ENCODE results near the gene CELSR1.

DNA sequence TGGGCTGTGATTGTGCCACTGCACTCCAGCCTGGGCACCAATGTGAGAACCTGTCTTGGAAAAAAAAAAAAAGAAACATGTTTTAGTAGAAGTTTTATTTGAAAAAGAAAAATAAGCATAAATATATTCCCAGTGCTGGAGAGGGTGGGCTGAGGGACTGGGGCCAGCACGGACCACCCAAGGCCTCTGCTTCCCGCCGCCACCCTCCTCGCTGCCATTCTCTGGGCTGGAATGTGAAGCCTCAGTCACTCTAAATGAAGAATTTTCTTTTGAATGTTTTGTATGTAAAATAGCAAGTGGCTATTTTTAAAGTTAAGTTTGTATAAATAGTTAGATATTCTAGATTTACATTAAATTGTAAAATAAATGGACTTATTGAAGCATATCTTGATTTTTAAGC, 207.0 kb downstream of the CELSR1 start:
- TF ChIP-seq ZNF70 (CRISPR knock-in tag; IDR thresholded peaks at IDR 0.05) (no peak), RARB (CRISPR knock-in tag; IDR thresholded peaks at IDR 0.05) (no peak), ZNF8 (CRISPR knock-in tag; IDR thresholded peaks at IDR 0.05) (no peak), OSR1 (CRISPR knock-in tag; IDR thresholded peaks at IDR 0.05) (no peak), ISL1 (CRISPR knock-in tag; IDR thresholded peaks at IDR 0.05) (no peak), ZFP3 (CRISPR knock-in tag; IDR thresholded peaks at IDR 0.05) (no peak), BACH2 (CRISPR knock-in tag; IDR thresholded peaks at IDR 0.05; ENCODE audit: borderline replicate concordance) (no peak)
- TF ChIP-seq, protein P1, sequence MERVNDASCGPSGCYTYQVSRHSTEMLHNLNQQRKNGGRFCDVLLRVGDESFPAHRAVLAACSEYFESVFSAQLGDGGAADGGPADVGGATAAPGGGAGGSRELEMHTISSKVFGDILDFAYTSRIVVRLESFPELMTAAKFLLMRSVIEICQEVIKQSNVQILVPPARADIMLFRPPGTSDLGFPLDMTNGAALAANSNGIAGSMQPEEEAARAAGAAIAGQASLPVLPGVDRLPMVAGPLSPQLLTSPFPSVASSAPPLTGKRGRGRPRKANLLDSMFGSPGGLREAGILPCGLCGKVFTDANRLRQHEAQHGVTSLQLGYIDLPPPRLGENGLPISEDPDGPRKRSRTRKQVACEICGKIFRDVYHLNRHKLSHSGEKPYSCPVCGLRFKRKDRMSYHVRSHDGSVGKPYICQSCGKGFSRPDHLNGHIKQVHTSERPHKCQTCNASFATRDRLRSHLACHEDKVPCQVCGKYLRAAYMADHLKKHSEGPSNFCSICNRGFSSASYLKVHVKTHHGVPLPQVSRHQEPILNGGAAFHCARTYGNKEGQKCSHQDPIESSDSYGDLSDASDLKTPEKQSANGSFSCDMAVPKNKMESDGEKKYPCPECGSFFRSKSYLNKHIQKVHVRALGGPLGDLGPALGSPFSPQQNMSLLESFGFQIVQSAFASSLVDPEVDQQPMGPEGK (CRISPR knock-in tag; IDR thresholded peaks at IDR 0.05; ENCODE audit: borderline replicate concordance) = no peak
- TF ChIP-seq, protein P2, sequence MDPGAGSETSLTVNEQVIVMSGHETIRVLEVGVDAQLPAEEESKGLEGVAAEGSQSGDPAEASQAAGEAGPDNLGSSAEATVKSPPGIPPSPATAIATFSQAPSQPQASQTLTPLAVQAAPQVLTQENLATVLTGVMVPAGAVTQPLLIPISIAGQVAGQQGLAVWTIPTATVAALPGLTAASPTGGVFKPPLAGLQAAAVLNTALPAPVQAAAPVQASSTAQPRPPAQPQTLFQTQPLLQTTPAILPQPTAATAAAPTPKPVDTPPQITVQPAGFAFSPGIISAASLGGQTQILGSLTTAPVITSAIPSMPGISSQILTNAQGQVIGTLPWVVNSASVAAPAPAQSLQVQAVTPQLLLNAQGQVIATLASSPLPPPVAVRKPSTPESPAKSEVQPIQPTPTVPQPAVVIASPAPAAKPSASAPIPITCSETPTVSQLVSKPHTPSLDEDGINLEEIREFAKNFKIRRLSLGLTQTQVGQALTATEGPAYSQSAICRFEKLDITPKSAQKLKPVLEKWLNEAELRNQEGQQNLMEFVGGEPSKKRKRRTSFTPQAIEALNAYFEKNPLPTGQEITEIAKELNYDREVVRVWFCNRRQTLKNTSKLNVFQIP (CRISPR knock-in tag; IDR thresholded peaks at IDR 0.05; ENCODE audit: borderline replicate concordance, low read depth) = no peak
- TF ChIP-seq, protein P3, sequence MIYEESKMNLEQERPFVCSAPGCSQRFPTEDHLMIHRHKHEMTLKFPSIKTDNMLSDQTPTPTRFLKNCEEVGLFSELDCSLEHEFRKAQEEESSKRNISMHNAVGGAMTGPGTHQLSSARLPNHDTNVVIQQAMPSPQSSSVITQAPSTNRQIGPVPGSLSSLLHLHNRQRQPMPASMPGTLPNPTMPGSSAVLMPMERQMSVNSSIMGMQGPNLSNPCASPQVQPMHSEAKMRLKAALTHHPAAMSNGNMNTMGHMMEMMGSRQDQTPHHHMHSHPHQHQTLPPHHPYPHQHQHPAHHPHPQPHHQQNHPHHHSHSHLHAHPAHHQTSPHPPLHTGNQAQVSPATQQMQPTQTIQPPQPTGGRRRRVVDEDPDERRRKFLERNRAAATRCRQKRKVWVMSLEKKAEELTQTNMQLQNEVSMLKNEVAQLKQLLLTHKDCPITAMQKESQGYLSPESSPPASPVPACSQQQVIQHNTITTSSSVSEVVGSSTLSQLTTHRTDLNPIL (CRISPR knock-in tag; IDR thresholded peaks at IDR 0.05; ENCODE audit: low read depth) = no peak
